ENCODE results near the gene MAST2. TPM values are rescaled to one million over a fixed set of nuclear protein-coding genes. Genes with fewer than 3 reads are reported as not detected.

MAST2 gene
- total and polyA plus RNA-seq, 2 of the 4 experiments (the other 2 are of a cell fraction) = 14.2 to 41.0 TPM

DNA sequence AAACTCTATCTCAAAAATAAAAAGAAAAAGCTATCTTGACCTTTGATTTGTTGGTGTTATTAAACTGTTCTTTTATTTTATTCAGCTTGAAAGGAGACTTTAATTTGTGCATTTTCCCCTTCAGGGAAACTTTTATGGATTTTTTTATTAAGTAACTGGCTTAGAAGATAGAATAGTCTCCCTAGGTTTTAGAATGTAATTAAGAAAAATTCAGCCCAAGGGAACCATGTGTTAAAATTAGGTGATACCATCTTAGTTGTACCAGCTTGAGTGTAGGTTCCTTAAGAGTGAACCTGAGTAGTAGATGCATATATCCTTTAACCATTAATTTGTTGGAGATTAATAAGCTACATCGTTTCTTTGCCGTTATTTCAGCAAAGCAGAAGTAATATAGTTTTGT lies 11.4 kb downstream of the MAST2 start:
- Histone ChIP-seq H2AK5ac (ENCODE audit: low read depth, low read length) (no peak overlapping the region), H3K4me3 (ENCODE audit: insufficient read depth, low read depth, low read length) (no peak overlapping the region), H3K23ac (ENCODE audit: low read depth, low read length) (no peak overlapping the region), H2AFZ (replicated peaks; ENCODE audit: low read length, poor library complexity) (no peak overlapping the region), H3K4ac (ENCODE audit: low read depth, low read length) (no peak overlapping the region), H4K20me1 (ENCODE audit: insufficient read depth, low read length) (no peaks in the 10 kb centered on the region; the same call in 1 of the 2 replicates), H3K4me1 (ENCODE audit: control insufficient read depth, insufficient read depth, low read length) (no peaks in the 10 kb centered on the region; the same call in 1 of the 2 replicates), H2BK15ac (ENCODE audit: low read depth, low read length) (no peak overlapping the region), H3K27me3 (ENCODE audit: control insufficient read depth, insufficient read depth, low read length) (no peaks in the 10 kb centered on the region), H3K27ac (ENCODE audit: insufficient read depth, low read length) (no peak overlapping the region), H3K9ac (ENCODE audit: low read depth, low read length) (no peak overlapping the region), H3K9me3 (ENCODE audit: control insufficient read depth, insufficient read depth, low read length) (no peaks in the 10 kb centered on the region), H3K9me1 (ENCODE audit: insufficient read depth, low read length) (no peaks in the 10 kb centered on the region), H2AK9ac (replicated peaks; ENCODE audit: low read depth, low read length, poor library complexity) (no peak overlapping the region), H3K4me2 (ENCODE audit: low read depth, low read length) (no peak overlapping the region), H2BK20ac (ENCODE audit: low read depth, low read length) (no peak overlapping the region), H3K36me3 (ENCODE audit: control insufficient read depth, insufficient read depth, low read length) (no peaks in the 10 kb centered on the region), H3K56ac (ENCODE audit: extremely low read depth, insufficient read depth, low read length) (no peak overlapping the region), H2BK120ac (ENCODE audit: low read depth, low read length) (no peak overlapping the region), H2BK5ac (ENCODE audit: low read depth, low read length, poor library complexity, severe bottlenecking) (no peak overlapping the region), H3K14ac (replicated peaks; ENCODE audit: low read depth, low read length) (no peak overlapping the region), H3K79me1 (ENCODE audit: low read depth in 1 of 2, low read length in 2 of 2) (peaks cover 22 to 40% of the 10 kb centered on the region in 2 experiments), H4K8ac (ENCODE audit: low read depth in 2 of 2, low read length in 2 of 2) (no peak overlapping the region), H4K5ac (ENCODE audit: low read depth, low read length) (no peak overlapping the region), H3K18ac (ENCODE audit: low read depth, low read length) (no peak overlapping the region), H4K91ac (ENCODE audit: insufficient read depth, low read depth, low read length) (no peak overlapping the region)
- TF ChIP-seq CEBPB (IDR thresholded peaks at IDR 0.05; ENCODE audit: low read depth, low read length) = no peak
- TF ChIP-seq POLR2A (IDR thresholded peaks at IDR 0.05; ENCODE audit: low read depth, low read length) = no peak
- TF ChIP-seq, protein P1, sequence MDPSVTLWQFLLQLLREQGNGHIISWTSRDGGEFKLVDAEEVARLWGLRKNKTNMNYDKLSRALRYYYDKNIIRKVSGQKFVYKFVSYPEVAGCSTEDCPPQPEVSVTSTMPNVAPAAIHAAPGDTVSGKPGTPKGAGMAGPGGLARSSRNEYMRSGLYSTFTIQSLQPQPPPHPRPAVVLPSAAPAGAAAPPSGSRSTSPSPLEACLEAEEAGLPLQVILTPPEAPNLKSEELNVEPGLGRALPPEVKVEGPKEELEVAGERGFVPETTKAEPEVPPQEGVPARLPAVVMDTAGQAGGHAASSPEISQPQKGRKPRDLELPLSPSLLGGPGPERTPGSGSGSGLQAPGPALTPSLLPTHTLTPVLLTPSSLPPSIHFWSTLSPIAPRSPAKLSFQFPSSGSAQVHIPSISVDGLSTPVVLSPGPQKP (IDR thresholded peaks at IDR 0.05; ENCODE audit: borderline replicate concordance, low read depth, low read length) = no peak
- no peak for TF ChIP-seq RAD21 (IDR thresholded peaks at IDR 0.05; ENCODE audit: low read length)
- no peak for TF ChIP-seq SMC3 (IDR thresholded peaks at IDR 0.05; ENCODE audit: low read depth, low read length)
- no peak for TF ChIP-seq RFX5 (IDR thresholded peaks at IDR 0.05; ENCODE audit: low read depth, low read length)
- TF ChIP-seq NFE2L2 (IDR thresholded peaks at IDR 0.05; ENCODE audit: low read depth, low read length) = no peak
- no peak for TF ChIP-seq MAFK (IDR thresholded peaks at IDR 0.05; ENCODE audit: low read depth, low read length)
- no peak for TF ChIP-seq FOS (IDR thresholded peaks at IDR 0.05; ENCODE audit: low read depth, low read length)
- TF ChIP-seq MXI1 (IDR thresholded peaks at IDR 0.05; ENCODE audit: borderline replicate concordance, low read depth, low read length) = no peak
- TF ChIP-seq, protein P2, sequence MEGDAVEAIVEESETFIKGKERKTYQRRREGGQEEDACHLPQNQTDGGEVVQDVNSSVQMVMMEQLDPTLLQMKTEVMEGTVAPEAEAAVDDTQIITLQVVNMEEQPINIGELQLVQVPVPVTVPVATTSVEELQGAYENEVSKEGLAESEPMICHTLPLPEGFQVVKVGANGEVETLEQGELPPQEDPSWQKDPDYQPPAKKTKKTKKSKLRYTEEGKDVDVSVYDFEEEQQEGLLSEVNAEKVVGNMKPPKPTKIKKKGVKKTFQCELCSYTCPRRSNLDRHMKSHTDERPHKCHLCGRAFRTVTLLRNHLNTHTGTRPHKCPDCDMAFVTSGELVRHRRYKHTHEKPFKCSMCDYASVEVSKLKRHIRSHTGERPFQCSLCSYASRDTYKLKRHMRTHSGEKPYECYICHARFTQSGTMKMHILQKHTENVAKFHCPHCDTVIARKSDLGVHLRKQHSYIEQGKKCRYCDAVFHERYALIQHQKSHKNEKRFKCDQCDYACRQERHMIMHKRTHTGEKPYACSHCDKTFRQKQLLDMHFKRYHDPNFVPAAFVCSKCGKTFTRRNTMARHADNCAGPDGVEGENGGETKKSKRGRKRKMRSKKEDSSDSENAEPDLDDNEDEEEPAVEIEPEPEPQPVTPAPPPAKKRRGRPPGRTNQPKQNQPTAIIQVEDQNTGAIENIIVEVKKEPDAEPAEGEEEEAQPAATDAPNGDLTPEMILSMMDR (conservative IDR thresholded peaks at IDR 0.05; ENCODE audit: low read depth, low read length) = no peak
- TF ChIP-seq CHD1 (IDR thresholded peaks at IDR 0.05; ENCODE audit: low read depth, low read length) = no peak
- dilution Hi-C loops (cut with HindIII; ENCODE audit: low sequenced_read_pairs, unreplicated experiment) = no loop called here
- intact Hi-C loops (cut with micrococcal nuclease) = no loop called here
- WGBS, 2 experiments (ENCODE audit: extremely low coverage in 2 of 2, insufficient read length in 1 of 2) = no CpG with 5 or more reads among the region's 2 CpGs
- POLR2A ChIA-PET (ENCODE audit: unreplicated experiment) = interaction anchor here (0.6 kb wide), 1 partner anchor 12 kb away, joined by 3 read pairs; no protein-coding TSS in a partner anchor
- BruUV-seq (replicated peaks) = no TSS peak
- ATAC-seq (ENCODE audit: low read depth) = no peak
- CTCF ChIA-PET = no interaction called here
- no peak for DNase-seq
- in situ Hi-C loops (cut with MboI; ENCODE audit: low sequenced_read_pairs) = no loop called here

Measured in IMR-90 (cell line).